ENCODE measurements around the gene GRP. TPM values are rescaled to one million over a fixed set of nuclear protein-coding genes. Genes with fewer than 3 reads are reported as not detected.
"Not testable (repeated sequence)": the region's sequence is repeated elsewhere in the genome, so short reads cannot be mapped to it uniquely, and the experiment has no call there.

The GRP gene
- polyA plus RNA-seq, 5 donors: 56.9 to 85.7 (median 64.2) TPM

DNA sequence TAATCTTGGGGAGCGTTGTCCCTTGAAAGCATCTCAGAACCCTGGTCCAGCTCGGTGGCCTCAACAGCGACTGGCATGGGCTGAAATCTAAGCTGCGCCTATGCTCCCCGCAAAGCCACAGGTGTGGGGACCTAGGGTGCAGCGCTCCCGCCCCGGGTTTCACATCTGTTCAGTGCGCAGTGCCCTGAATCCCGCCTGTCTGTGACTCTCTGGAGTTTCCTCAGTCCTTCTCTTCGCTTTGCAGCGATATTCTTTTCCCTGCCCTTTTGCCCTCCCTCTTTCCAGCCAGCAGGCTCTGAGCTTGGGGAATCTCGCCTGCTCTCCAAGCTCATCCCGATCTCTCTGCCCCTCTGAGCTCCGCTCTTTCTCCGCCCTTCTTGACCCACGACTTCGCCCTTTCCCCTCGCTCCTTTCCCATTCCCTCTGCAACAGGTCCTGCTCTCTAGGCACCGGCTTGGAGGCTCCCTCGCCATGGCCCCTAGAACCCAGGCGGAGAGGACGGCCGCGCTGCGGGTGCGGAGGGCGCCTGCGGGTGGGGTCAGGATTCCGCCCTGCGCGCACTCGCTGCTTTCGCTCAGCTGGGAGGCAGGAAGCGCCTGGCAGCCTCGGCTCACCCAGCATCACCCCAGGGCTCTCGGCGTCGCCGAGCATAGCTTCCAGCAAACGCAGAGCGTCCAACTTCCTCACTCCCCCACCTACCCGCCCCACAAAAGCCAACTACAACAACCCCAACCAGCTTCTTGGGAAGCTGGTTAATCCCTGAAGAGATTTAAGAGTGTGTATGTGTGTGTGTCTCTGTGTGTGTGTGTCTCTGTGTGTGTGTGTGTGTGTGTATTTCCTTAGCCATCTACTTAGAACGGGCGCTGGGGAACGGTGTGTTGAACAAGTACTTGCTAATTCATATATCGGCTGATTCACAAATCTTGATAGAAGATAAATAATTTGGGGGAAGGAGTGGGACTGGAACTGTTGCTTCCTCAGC lies 1.1 kb downstream of the GRP start:
- no peak for DNase-seq

DNA sequence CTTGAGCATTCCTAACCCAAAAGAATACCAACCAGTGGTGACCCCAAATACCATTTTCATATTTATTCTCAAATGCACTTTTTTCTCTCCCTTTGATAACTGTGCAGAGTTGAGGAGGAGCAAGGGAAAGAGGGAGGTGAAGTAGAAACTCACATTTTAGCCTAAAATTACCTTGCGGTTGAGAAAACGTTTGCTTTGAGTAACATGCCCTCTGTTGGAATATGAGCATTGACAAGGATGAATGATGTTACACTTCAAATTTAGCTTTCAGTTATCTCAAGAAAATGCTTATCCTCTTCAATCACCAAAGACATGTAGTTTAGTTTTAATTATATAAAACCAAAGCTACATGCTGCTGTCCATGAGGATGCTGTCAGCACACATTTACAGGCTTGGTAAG lies 2.4 kb downstream of the GRP start:
- DNase-seq: no peak

DNA sequence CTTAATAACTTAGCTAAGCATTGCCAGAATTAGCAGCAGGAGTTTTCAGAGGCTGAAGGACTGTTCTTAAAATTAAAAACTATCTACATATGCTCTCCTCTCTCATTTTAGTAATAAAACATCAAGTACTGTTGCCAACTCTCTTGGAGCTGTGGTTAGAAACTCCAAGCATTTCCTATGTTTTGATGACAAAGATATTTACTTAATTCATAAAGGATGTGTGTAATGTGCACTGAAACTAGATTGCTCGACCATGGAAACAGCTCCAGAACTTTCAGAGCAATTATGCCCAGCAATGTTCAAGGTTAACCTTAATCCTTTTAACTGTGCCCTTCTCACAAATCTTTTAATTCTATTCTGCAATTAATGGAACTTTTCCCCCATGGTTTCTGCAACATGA lies 8.4 kb downstream of the GRP start:
- DNase-seq: no peak

DNA sequence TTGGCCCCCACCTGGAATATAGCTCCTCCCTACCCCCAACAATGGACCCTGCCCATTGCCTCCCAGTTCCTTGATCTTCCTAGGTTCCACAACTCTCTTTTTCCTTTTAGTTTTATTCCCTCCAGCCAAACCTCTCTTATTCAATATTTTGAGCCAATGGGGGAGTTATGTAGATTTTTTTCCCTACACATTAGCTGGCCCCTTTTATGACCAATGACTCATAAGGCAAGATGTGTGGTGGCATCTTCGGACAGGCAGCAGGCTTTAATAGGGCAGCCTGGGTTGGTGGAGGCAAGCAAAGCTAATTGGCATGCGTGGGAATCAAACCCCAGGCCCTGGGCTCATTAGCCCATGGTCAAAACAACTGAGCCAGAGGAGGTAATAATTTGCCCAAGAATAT lies 9.2 kb downstream of the GRP start:
- no peak for DNase-seq

DNA sequence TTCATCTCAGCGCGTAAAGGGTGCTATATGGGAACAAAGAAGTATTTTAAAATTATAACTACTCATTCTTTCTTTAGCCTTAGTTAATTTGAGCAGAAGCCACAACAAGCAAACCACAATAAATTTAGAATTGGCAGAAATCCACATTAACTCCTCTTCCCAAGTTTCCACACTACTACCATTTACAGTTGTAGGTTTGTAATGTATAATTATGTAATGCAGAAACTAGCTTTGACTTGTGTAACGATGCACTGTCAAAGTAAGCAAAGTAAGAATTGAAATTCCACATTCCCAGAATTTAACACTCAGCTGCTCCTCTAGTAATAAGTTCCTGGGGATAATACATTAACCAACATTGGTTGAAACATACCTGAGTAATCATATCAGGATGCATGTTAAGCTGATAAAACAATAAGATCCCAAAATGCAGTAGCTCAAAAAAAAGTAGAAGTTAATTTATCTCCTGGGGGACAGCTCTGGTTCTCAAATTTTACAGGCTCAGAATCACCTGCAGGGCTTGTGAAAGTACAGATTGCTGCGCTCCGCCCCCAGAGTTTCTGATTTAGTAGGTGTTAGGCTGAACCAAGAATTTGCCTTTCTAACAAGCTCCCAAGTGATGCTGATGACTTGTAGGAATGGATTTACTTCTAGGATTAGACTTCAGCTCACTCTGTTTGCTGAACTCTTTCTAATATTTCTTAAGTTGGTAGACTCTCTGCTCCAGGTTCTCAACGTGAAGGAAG lies 9.9 kb downstream of the GRP start:
- DNase-seq: no peak

DNA sequence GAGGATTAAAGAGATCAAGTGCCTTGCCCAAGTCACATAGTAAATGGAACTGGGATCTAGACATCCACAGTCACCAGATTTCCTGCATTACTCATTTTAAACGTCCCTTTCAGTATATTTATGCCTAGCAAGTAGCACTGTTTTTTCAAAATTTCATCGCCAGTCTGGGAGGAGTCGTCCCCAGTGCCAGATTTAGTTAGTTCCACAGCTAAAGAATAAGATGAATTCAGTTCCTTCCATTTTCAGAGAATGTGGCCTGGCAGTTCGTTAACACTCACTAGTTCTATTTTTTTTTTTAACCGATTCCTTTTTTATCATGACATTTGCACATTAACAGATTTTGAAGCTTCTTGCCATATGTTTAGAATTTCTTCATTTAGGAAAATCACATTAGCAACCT lies 11.2 kb downstream of the GRP start:
- DNase-seq: no peak

DNA sequence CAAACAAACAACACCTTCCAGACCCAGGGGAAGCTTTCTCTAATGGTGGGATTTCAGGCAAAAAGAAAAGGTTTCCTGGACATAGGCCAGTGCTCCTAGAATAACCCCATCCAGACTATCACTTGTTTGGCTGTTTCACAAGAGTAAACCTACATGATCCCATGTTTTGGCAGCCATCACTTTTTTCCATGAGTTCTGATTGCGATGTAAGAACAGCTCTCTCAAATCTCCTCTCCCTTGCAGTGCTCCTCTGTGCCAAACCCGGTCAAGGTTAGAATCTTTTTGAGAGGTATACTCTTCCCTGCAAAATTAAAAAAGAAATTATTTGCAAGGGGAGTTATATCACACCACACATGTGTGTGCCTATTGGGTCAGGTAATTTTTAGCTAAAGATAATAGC lies 11.9 kb downstream of the GRP start:
- DNase-seq: no peak

DNA sequence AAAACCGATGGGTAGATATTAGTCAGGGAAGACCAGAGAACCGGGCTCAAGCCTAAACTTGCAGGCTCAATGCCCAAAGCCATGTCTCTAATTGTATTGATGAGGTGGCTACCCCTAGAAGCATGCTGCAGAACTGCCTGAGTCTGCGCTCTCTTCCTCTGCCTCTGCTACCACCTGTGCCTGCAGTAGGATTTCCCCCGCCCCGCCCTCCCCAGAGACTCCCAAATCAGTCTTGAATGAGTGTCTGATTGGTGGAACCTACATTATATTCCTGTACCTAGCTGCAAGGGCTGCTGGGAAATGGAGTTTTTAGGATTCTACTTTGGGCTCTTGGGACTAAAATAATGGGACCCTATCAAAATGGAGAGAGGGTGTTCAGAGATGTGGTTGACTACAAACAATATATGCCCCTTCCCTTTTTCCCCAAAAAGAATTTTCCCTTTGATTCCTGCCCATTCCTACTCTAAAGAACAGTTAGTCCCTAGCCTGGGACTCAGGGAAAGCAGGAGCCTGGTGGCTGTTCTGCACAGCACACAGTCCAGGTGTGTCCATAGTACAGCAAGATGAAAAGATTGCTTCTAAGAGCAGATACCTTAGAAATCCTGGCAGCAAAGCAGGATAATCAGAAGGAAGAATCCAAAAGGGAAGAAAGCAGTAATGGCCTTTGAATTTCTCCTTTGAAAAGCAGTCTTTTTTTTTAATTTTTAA lies 12.5 kb downstream of the GRP start:
- no peak for DNase-seq

DNA sequence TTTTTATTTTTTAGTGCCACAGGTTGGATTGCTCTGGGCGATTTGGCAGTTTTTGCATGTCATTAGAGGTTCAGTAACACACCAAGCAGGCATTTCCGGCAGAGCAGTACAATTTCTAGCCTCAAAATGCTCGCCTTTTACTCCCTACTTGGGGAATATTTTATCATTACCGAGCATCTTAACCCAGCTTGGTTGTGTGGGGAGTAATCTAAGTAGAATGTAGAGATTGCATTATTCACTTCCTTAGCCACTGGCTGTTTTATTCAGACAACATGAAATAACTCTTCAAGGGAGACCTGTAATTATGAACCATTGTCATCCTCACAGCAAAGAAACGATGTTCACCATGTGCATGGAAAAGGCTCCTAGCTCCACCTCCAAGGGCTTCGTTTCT lies 13.1 kb downstream of the GRP start:
- DNase-seq: no peak

DNA sequence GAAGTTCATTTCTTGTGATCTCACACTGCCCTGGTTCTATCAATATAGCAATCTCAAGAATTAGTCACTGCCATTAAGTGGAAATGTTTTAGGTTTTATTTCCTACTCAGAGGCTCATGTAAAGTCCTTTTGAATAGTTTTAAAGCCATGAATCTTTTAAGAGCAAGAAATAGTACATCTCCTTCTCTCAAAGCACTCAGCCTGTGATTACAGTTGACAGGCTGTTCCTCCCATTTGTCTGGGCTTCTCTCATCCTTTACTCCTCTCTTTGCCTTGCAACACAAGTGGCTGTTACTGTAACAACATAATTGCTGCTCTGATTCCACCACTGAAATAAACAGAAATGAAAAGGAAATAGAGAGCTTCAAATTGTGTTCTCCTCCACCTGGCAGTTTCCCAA lies 18.4 kb downstream of the GRP start:
- no peak for DNase-seq

DNA sequence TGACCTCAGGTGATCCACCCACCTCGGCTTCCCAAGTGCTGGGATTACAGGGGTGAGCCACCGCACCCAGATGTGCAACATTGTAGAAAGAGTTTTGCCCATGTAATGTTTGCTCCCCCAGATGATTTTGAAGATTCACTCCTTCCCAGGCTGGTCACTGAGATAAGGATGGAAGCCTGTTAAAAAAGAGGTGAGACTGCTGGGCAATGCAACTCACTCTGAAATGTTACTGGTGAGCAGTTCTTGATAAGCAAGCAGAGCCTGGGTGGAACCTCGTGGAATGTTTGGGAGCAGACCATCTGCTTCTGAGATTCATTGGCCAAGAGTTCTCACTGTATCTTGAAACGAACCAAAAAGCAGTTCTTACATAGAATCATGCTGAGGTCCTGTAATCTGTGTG lies 19.7 kb downstream of the GRP start:
- no peak for DNase-seq

DNA sequence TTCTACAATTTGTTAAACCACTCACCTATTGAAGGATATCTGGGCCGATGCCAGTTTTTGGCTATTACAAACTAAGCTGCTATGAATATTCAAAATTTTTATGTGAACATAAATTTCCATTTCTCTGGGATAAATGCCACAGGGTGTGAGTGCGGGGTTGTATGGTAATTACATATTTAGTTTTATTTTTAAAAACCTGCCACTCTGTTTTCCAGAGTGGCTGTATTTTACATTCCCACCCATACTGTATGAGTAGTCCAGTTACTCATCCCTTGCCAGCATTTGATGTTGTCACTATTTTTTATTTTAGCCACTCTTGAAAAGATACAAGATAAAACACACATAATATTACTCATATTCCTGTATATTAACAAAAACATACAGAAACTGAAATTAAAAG lies 22.9 kb downstream of the GRP start:
- no peak for DNase-seq

DNA sequence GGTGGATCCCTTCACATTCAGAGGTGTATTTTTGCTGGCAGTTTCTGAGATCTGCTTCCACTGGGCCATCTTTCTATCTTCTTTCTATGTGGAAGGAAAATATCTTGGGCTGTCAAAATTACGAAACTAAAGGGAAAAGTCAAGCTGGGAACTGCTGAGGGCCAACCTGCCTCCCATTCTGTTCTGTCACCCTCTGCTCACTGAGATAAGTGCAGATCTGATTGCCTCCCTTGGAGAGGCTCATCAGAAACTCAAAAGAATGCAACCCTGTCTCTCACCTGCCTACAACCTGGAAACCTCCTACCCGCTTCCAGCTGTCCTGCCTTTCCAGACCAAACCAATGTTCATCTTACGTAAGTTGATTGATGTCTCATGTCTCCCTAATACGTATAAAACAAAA lies 26.8 kb downstream of the GRP start:
- no peak for DNase-seq

DNA sequence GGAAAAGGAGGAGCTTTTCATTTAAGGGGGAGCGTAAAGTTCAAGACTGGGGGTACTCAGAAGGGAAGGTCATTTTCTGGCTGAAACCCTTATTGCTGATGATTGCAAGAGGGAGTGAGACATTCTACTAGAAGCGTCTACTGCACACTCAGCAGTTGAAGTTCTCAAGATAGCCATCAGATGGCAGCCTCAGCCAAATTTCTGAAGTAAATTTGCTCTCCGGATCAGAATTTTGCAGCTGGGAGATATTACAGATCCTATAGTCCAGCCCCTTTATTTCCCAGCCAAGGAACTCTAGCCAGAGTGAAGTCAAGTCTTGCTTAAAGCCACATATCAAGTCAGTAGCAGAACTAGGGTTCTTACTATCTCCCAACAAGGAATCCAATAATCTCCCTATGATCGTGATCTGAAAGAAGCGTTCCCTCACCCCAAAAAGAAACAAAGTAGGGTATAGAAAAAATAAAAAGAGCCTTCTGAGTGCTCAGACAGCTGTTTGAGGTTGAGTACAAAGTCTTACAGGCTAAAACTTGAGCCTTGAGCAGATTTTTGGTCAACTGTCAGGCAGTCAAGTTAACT lies 29.3 kb downstream of the GRP start:
- DNase-seq: peak; percentile 78 to 88

DNA sequence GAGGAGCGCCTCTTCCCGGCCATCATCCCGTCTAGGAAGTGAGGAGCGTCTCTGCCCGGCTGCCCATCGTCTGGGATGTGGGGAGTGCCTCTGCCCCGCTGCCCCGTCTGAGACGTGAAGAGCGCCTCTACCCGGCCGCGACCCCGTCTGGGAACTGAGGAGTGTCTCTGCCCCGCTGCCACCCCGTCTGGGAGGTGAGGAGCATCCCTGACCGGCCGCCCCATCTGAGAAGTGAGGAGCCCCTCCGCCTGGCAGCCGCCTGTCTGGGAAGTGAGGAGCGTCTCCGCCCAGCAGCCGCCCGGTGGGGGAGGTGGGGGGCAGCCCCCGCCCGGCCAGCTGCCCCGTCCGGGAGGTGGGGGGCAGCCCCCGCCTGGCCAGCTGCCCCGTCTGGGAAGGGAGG lies 35.5 kb downstream of the GRP start:
- DNase-seq: not testable (repeated sequence)

DNA sequence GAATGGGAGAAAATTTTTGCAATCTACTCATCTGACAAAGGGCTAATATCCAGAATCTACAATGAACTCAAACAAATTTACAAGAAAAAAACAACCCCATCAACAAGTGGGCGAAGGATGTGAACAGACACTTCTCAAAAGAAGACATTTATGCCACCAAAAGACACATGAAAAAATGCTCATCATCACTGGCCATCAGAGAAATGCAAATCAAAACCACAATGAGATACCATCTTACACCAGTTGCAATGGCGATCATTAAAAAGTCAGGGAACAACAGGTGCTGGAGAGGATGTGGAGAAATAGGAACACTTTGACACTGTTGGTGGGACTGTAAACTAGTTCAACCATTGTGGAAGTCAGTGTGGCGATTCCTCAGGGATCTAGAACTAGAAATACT lies 41.9 kb downstream of the GRP start:
- not testable (repeated sequence) for DNase-seq

DNA sequence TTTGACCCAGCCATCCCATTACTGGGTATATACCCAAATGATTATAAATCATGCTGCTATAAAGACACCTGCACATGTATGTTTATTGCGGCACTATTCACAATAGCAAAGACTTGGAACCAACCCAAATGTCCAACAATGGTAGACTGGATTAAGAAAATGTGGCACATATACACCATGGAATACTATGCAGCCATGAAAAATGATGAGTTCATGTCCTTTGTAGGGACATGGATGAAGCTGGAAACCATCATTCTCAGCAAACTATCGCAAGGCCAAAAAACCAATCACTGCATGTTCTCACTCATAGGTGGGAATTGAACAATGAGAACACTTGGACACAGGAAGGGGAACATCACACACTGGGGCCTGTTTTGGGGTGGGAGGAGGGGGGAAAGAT lies 42.3 kb downstream of the GRP start:
- DNase-seq: not testable (repeated sequence)

DNA sequence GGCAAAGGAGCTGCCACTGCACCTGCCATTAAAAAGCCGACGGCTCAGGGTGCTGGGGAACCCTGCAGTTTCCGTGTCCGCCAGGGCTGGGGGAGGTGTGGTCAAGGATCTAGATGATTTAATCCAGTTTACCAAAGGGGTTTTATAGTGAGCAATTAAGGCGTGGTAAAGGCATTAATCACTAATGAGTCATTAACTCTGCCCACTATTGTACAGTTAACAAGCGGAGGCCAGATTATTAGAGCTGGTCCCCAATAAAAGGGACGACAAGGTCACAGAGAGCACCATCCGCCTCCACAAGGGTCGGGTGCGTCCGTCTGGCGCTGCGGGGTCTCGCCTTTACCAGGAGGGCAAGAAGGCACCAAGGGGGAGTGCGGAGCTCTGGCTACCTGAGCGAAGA lies 43.7 kb downstream of the GRP start:
- no peak for DNase-seq

DNA sequence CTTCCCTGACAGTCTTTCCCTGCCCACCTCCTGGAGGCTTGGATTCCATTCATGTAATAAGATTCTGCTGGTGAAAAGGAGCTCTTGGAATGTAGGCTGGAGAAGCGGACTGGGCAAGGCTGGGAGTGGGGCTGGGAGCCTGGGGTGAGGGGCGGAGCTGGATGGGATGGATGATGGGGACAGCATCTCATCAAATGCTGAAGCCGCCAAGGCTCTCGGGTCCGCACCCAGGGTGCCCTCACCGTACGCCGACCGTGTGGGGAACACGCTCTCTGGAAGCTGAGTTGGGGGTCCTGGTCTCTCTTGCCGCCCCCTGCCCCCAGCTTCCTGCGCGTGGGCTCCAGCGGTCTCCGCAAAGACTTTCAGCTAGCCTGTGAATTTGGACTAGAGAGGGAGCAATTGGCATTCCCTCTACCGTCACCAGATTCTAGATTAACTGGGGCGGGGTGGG lies 44.2 kb downstream of the GRP start:
- DNase-seq: no peak

DNA sequence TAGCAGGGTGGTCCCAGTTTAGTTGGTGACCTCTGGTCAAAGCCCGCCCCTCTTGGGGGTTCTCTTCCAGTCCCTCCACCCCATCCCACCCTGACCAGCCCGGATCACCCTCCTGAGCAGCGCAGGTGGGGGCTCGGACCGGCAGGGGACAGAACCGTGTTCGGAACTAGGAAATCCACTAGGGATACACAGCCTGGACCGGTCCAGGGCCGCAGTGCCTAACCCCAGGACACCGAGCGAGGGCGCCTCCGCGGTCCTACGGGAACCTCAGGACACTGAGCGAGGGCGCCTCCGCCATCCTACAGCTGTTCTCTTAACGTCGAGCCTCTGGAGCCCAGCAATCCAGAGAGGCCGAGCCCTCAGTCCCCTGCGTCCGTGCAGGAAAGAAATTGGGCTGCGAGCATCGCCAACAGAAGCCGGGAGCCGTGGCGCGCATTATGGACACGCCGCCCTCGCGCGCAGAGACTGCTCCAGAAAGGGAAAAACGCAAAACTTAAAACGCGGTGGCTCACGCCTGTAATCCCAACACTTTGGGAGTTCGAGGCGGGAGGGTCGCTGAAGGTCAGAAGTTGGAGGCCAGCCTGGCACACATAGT lies 44.8 kb downstream of the GRP start:
- no peak for DNase-seq

DNA sequence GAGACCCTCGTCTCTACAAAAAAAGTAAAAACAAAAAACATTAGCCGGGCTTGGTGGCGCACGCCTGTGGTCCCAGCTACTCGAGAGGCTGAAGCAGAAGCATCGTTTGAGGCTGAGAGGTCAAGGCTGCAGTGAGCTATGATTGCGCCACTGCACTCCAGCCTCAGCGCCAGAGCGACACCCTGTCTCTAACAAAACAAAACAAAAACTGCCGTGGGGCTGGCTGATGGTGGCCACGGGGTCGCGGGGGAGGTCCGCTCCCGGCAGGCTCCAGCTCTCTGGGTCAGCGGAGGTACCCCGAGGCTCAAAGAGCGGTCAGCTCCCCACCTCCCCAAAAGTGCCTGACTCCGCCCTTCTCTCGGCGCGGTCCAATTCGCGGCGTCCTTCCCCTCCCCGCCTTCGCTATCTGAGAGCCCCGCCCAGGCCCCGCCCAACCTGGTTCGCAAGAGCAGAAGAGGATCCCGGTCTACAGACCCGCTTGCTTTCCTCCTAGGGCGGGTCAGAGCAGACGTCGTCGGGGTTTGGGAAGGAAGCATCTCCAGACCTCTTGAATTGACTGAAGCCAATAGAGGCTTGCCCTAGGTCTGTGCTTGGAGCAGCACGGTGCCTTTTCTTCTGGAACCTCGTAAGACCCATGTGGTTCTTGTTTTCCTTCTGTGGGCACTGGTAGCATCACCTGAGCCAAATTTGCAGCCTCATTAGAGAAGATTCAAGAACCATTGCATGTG lies 45.5 kb downstream of the GRP start:
- DNase-seq: no peak
